Measurements from ENCODE around the gene DOCK8. TPM values are rescaled to one million over a fixed set of nuclear protein-coding genes. Genes with fewer than 3 reads are reported as not detected.

DOCK8 gene
- polyA plus RNA-seq, 2 of the 4 experiments (the other 2 are of a cell fraction) = 0.27 to 0.68 TPM

DNA sequence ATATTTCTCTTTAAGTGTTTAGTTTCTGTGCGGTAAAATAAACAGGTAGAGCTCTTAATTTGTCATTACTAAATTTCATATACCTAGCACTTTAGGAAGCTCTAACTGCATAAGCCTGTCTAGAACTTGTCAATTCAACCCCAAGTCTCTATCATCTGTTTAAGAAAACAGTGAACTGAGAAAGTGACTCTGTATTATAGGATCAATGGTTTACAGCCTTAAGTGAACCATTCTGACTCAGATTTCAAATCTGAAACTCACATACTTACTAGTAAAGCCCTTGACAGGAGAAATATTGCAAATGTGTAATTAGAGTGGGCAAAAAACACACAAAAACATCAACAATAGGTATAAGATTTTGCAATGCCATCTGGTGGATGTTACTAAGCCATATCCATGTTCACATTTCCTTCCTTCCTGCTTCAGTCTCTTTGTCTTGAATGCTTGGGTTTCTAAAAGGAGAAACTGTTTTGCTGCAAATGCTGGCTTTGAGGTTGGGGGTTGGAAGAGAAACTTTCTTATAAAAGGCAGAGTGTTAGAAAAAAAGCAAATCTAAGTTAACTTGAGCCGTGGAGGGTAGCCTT, 101.8 kb downstream of the DOCK8 start:
- Histone ChIP-seq H3K4me3 (no peak overlapping the region), H3K4me1 (no peaks in the 10 kb centered on the region), H3K9me3 (peaks cover 2% of the 10 kb centered on the region; the same call in 1 of the 3 replicates), H3K4me2 (no peak overlapping the region), H3K27ac (no peak overlapping the region)
- ChIA-PET POLR2A (no interaction called here), CTCF (no interaction called here)
- TF ChIP-seq RCOR1 (IDR thresholded peaks at IDR 0.05; ENCODE audit: low read depth, low read length) (no peak), HOXB5 (CRISPR knock-in tag; IDR thresholded peaks at IDR 0.05) (no peak), HEYL (CRISPR knock-in tag; IDR thresholded peaks at IDR 0.05) (no peak), GATA3 (IDR thresholded peaks at IDR 0.05; ENCODE audit: borderline replicate concordance) (no peak), POLR2AphosphoS2 (conservative IDR thresholded peaks at IDR 0.05; ENCODE audit: low read length) (no peak), CHD2 (IDR thresholded peaks at IDR 0.05; ENCODE audit: low read length, partially characterized antibody) (no peak), RNF2 (IDR thresholded peaks at IDR 0.05; ENCODE audit: borderline replicate concordance, low read depth) (no peak)
- TF ChIP-seq, protein P1, sequence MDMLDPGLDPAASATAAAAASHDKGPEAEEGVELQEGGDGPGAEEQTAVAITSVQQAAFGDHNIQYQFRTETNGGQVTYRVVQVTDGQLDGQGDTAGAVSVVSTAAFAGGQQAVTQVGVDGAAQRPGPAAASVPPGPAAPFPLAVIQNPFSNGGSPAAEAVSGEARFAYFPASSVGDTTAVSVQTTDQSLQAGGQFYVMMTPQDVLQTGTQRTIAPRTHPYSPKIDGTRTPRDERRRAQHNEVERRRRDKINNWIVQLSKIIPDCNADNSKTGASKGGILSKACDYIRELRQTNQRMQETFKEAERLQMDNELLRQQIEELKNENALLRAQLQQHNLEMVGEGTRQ (IDR thresholded peaks at IDR 0.05) = no peak
- FAIRE-seq (no peak), ATAC-seq (no peak), DNase-seq (ENCODE audit: low read depth in 1 of 2, low spot score in 1 of 2) (no peak)
- 13% methylated on average over 2 of the region's 2 CpGs for WGBS (ENCODE audit: missing lambda C conversion rate)

DNA sequence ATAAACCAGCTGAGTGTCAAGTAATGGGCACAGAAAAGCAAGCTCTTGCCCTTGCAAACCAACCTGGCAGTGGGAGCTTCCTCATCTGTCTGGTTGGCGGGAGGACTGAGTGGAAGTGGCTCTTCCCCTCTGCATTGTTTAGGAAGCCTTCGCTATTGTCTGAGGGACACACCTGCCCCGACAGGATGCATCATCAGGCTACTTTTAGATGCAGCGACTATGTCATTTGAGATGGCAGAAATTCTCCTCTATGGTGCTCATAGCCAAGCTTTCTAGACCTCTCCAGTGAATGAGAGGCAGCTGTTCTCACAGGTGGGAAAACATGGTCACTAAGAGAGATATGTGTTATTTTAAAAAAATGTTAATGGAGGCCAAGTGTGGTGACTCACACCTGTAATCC, 104.0 kb downstream of the DOCK8 start:
- ChIA-PET CTCF (interaction anchor here (1.5 kb wide), 1 partner anchor 14 kb away, joined by 4 read pairs; no protein-coding TSS in a partner anchor), POLR2A (no interaction called here)
- Histone ChIP-seq H3K4me3 (no peak overlapping the region), H3K4me2 (no peak overlapping the region), H3K27ac (no peak overlapping the region), H3K4me1 (no peaks in the 10 kb centered on the region), H3K9me3 (peaks cover 2% of the 10 kb centered on the region; the same call in 1 of the 3 replicates)
- DNase-seq (ENCODE audit: low read depth in 1 of 2, low spot score in 1 of 2) = no peak
- ATAC-seq = no peak
- TF ChIP-seq HOXA7 (CRISPR knock-in tag; IDR thresholded peaks at IDR 0.05) = no peak
- TF ChIP-seq TFCP2L1 (CRISPR knock-in tag; IDR thresholded peaks at IDR 0.05) = no peak
- FAIRE-seq = no peak
- 21% methylated on average over 4 of the region's 4 CpGs for WGBS (ENCODE audit: missing lambda C conversion rate)

DNA sequence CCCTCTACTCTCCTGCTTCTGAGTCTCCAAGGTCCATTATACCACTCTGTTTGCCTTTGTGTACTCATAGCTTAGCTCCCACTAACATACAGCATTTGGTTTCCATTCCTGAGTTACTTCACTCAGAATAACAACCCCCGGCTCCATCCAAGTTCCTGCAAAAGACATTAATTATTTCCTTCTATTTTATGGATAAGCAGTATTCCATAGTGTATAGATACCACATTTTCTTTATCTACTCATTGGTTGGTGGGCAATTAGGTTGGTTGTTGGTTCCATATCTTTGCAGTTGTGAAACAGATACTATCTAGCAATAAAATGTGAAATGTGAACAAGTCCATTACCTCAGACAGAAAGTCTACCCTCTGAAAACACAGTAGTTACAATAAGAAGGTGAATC, 110.3 kb downstream of the DOCK8 start:
- no peak overlapping the region for H3K4me3 ChIP-seq
- no peak for DNase-seq (ENCODE audit: low read depth in 1 of 2, low spot score in 1 of 2)
- WGBS (ENCODE audit: missing lambda C conversion rate) = 45% methylated on average over 1 of the region's 1 CpG
- TF ChIP-seq ZFP36 (IDR thresholded peaks at IDR 0.05; ENCODE audit: borderline replicate concordance, partially characterized antibody) (no peak), ESRRA (IDR thresholded peaks at IDR 0.05; ENCODE audit: borderline replicate concordance, low read length) (no peak), EHMT2 (IDR thresholded peaks at IDR 0.05; ENCODE audit: low read depth) (no peak), RNF2 (IDR thresholded peaks at IDR 0.05; ENCODE audit: borderline replicate concordance, low read depth) (no peak), CEBPB (IDR thresholded peaks at IDR 0.05) (no peak), PHF8 (IDR thresholded peaks at IDR 0.05; ENCODE audit: borderline replicate concordance, low read depth) (no peak), RCOR1 (IDR thresholded peaks at IDR 0.05; ENCODE audit: low read depth, low read length) (no peak), SREBF2 (IDR thresholded peaks at IDR 0.05) (no peak), CBX8 (IDR thresholded peaks at IDR 0.05) (no peak), ZC3H11A (IDR thresholded peaks at IDR 0.05) (no peak), FOSL2 (IDR thresholded peaks at IDR 0.05) (no peak), FOSL2 (CRISPR knock-in tag; IDR thresholded peaks at IDR 0.05) (no peak), JUNB (IDR thresholded peaks at IDR 0.05) (no peak), SMC3 (IDR thresholded peaks at IDR 0.05) (no peak), HEYL (CRISPR knock-in tag; IDR thresholded peaks at IDR 0.05) (no peak), CHD2 (IDR thresholded peaks at IDR 0.05; ENCODE audit: low read length, partially characterized antibody) (no peak), MAFK (IDR thresholded peaks at IDR 0.05; ENCODE audit: partially characterized antibody) (no peak), KDM5A (IDR thresholded peaks at IDR 0.05) (no peak)
- TF ChIP-seq, protein P2, sequence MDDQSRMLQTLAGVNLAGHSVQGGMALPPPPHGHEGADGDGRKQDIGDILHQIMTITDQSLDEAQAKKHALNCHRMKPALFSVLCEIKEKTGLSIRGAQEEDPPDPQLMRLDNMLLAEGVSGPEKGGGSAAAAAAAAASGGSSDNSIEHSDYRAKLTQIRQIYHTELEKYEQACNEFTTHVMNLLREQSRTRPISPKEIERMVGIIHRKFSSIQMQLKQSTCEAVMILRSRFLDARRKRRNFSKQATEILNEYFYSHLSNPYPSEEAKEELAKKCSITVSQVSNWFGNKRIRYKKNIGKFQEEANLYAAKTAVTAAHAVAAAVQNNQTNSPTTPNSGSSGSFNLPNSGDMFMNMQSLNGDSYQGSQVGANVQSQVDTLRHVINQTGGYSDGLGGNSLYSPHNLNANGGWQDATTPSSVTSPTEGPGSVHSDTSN (IDR thresholded peaks at IDR 0.05) = no peak
- TF ChIP-seq, protein P3, sequence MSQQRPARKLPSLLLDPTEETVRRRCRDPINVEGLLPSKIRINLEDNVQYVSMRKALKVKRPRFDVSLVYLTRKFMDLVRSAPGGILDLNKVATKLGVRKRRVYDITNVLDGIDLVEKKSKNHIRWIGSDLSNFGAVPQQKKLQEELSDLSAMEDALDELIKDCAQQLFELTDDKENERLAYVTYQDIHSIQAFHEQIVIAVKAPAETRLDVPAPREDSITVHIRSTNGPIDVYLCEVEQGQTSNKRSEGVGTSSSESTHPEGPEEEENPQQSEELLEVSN (IDR thresholded peaks at IDR 0.05; ENCODE audit: borderline replicate concordance, low read depth) = no peak
- no peak overlapping the region for H3K4me2 ChIP-seq
- ChIA-PET POLR2A (no interaction called here), CTCF (no interaction called here)
- peaks cover 1% of the 10 kb centered on the region; the same call in 1 of the 3 replicates for H3K9me3 ChIP-seq
- H3K27ac ChIP-seq = no peak overlapping the region
- no peak for FAIRE-seq
- no peaks in the 10 kb centered on the region for H3K4me1 ChIP-seq
- no peak for ATAC-seq
